ENCODE data around the gene ZNF880.
"Not testable (repeated sequence)": the region's sequence is repeated elsewhere in the genome, so short reads cannot be mapped to it uniquely, and the experiment has no call there.

The ZNF880 gene

GRCh38 chr19:52369559-52370340 lies at the start of gene ZNF880:
ZNF880 (plus strand) TSS chr19:52369923; CDS start chr19:52369966, 43 bp downstream.
- DNase-seq = peak; percentile 94

GRCh38 chr19:52322429-52322828 lies 47.3 kb upstream of the ZNF880 start:
- no peak for DNase-seq

GRCh38 chr19:52331757-52332156 lies 38.0 kb upstream of the ZNF880 start:
- no peak for DNase-seq

- DNase-seq = no peak
Observed at GRCh38 chr19:52335768-52336116, 34.0 kb upstream of the ZNF880 start.

- peak; percentile 86 for DNase-seq
Observed at GRCh38 chr19:52336117-52336790, 33.5 kb upstream of the ZNF880 start, which contains the start of gene ZNF610. ZNF610 (plus strand) TSS chr19:52336243; CDS start chr19:52349173, 12,930 bp downstream.

- DNase-seq = no peak
Observed at GRCh38 chr19:52336791-52337381, 32.8 kb upstream of the ZNF880 start.

GRCh38 chr19:52339022-52339421 lies 30.7 kb upstream of the ZNF880 start:
- DNase-seq = not testable (repeated sequence)

- DNase-seq = peak; percentile 24
Observed at GRCh38 chr19:52343548-52343947, 26.2 kb upstream of the ZNF880 start.

- no peak for DNase-seq
Observed at GRCh38 chr19:52345162-52345561, 24.6 kb upstream of the ZNF880 start.

GRCh38 chr19:52351512-52351911 lies 18.2 kb upstream of the ZNF880 start:
- DNase-seq = no peak

- DNase-seq = no peak
Observed at GRCh38 chr19:52366414-52366824, 3.3 kb upstream of the ZNF880 start.

- DNase-seq = no peak
Observed at GRCh38 chr19:52370341-52370710, 603 bp downstream of the ZNF880 start.

- no peak for DNase-seq
Observed at GRCh38 chr19:52391135-52391534, 21.4 kb downstream of the ZNF880 start.

- DNase-seq = peak; percentile 96
Observed at GRCh38 chr19:52397310-52398080, 27.8 kb downstream of the ZNF880 start, which contains the start of gene ZNF528. ZNF528 (plus strand) TSS chr19:52397849; CDS start chr19:52402014, 4,165 bp downstream.

GRCh38 chr19:52398081-52398441 lies 28.3 kb downstream of the ZNF880 start:
- no peak for DNase-seq

GRCh38 chr19:52410276-52410675 lies 40.6 kb downstream of the ZNF880 start:
- DNase-seq = no peak

- DNase-seq = no peak
Observed at GRCh38 chr19:52415711-52416110, 46.0 kb downstream of the ZNF880 start.

GRCh38 chr19:52428937-52429336 lies 59.2 kb downstream of the ZNF880 start, which contains the start of gene ZNF534:
ZNF534 (plus strand) TSS chr19:52429148; CDS start chr19:52431475, 2,327 bp downstream.
- no peak for DNase-seq
